Loucy (cell line): ENCODE data around the gene NOL4L.

Experiments
- CTCF ChIP-seq: fragments of 200-600 bp; sonication (generic); conservative IDR thresholded peaks from 2 replicates; pipeline ENCODE4 v1.5.1; 2014; ENCODE audit warnings: mild to moderate bottlenecking, antibody characterized with exemption, low read length
- EZH2phosphoT487 ChIP-seq: fragments of 200-600 bp; IDR thresholded peaks from 2 replicates; pipeline ENCODE4 v1.6.1; 2018; ENCODE audit warnings: antibody characterized with exemption, mild to moderate bottlenecking, moderate library complexity, borderline replicate concordance

- no peak for TF ChIP-seq CTCF
- no peak for TF ChIP-seq EZH2phosphoT487
These were observed 46.9 kb upstream of the NOL4L start for GRCh38 chr20:32631933-32632460.
